BLaER1 (cell line): ENCODE data around the gene TAF12.
"Not testable (repeated sequence)": the region's sequence is repeated elsewhere in the genome, so short reads cannot be mapped to it uniquely, and the experiment has no call there.

Experiments used
- H3K27ac ChIP-seq: shearing (Covaris generic); formaldehyde crosslinking; 2 replicates; pipeline ENCODE4 v1.8.1; 2022
- H3K27me3 ChIP-seq: shearing (Covaris generic); formaldehyde crosslinking; 2 replicates; pipeline ENCODE4 v1.8.1; 2022
- H3K36me3 ChIP-seq: shearing (Covaris generic); formaldehyde crosslinking; 2 replicates; pipeline ENCODE4 v1.8.1; 2022
- H3K4me1 ChIP-seq: shearing (Covaris generic); formaldehyde crosslinking; 2 replicates; pipeline ENCODE4 v1.8.1; 2022
- H3K4me2 ChIP-seq: shearing (Covaris generic); formaldehyde crosslinking; 2 replicates; pipeline ENCODE4 v1.8.1; 2022
- H3K4me3 ChIP-seq: shearing (Covaris generic); formaldehyde crosslinking; 2 replicates; pipeline ENCODE4 v1.8.1; 2022
- H3K9ac ChIP-seq: shearing (Covaris generic); formaldehyde crosslinking; 2 replicates; pipeline ENCODE4 v1.8.1; 2022
- H3K9me3 ChIP-seq: shearing (Covaris generic); formaldehyde crosslinking; 2 replicates; pipeline ENCODE4 v1.8.1; 2022
- H4K20me1 ChIP-seq: shearing (Covaris generic); formaldehyde crosslinking; 2 replicates; pipeline ENCODE4 v1.8.1; 2022
- Cebpa-rat ChIP-seq: shearing (Covaris generic); IDR thresholded peaks from 2 replicates; pipeline ENCODE4 v1.8.1; 2022

Gene TAF12

DNA sequence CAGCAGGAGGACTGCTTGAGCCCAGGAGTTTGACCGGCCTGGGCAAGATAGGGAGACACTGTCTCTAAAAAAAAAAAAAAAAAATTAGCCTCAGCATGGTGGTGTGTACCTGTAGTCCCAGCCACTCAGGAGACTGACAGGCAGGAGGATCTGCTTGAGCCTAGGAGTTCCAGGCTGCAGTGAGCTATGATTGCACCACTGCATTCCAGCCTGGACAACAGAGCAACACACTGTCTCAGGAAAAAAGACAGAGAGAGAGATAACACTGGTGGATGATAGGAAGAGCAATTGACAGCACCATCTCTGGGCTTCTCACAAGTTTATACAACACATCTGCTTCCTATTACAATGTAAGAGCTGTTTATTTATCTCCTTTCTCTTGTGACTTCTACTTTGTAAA lies 3.2 kb upstream of the TAF12 start:
- Histone ChIP-seq H3K4me3 (no peak overlapping the region), H3K27ac (0 out of 2 replicates have a peak overlapping the region, but pooled peaks have one; percentile 26), H3K4me2 (no peak overlapping the region), H3K9me3 (no peaks in the 10 kb centered on the region), H3K9ac (no peak overlapping the region), H3K4me1 (peaks cover 51% of the 10 kb centered on the region), H3K36me3 (no peaks in the 10 kb centered on the region), H4K20me1 (no peaks in the 10 kb centered on the region), H3K27me3 (no peaks in the 10 kb centered on the region)
- no peak for TF ChIP-seq Cebpa-rat

GRCh38 chr1:28645406-28645805 lies 2.5 kb upstream of the TAF12 start:
- peaks cover 57% of the 10 kb centered on the region for H3K4me1 ChIP-seq
- H3K9me3 ChIP-seq, H3K4me3 ChIP-seq, H3K4me2 ChIP-seq, H3K9ac ChIP-seq, H3K27ac ChIP-seq, H3K36me3 ChIP-seq, H4K20me1 ChIP-seq, H3K27me3 ChIP-seq: not testable (repeated sequence)

DNA sequence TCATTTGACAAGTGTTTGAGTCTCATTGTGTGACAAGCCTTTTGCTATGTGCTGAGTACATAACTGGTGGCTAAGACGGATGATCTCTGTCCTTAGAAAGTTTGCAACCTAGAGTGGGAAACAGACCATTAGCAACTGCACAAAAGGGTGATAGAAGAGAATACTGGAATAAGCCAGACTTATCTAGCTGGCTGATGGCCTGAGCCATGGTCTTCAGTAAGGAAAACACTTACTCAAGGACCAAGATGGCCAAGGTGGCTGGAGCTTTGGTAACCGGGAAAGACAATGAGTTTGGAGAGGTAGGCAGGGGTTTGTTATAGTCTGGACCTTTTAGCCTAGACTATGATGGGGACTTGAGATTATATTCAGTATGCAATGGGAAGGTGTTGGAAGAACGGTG lies 1.6 kb upstream of the TAF12 start:
- no peaks in the 10 kb centered on the region for H4K20me1 ChIP-seq
- no peaks in the 10 kb centered on the region for H3K9me3 ChIP-seq
- peak overlapping the region; percentile 80; the same call in 1 of the 2 replicates for H3K4me3 ChIP-seq
- no peaks in the 10 kb centered on the region for H3K36me3 ChIP-seq
- peaks cover 51% of the 10 kb centered on the region for H3K4me1 ChIP-seq
- peak overlapping the region; percentile 95 for H3K9ac ChIP-seq
- H3K27me3 ChIP-seq: no peaks in the 10 kb centered on the region
- H3K27ac ChIP-seq: peak overlapping the region; percentile 96
- H3K4me2 ChIP-seq: peak overlapping the region; percentile 92
- TF ChIP-seq Cebpa-rat: no peak

DNA sequence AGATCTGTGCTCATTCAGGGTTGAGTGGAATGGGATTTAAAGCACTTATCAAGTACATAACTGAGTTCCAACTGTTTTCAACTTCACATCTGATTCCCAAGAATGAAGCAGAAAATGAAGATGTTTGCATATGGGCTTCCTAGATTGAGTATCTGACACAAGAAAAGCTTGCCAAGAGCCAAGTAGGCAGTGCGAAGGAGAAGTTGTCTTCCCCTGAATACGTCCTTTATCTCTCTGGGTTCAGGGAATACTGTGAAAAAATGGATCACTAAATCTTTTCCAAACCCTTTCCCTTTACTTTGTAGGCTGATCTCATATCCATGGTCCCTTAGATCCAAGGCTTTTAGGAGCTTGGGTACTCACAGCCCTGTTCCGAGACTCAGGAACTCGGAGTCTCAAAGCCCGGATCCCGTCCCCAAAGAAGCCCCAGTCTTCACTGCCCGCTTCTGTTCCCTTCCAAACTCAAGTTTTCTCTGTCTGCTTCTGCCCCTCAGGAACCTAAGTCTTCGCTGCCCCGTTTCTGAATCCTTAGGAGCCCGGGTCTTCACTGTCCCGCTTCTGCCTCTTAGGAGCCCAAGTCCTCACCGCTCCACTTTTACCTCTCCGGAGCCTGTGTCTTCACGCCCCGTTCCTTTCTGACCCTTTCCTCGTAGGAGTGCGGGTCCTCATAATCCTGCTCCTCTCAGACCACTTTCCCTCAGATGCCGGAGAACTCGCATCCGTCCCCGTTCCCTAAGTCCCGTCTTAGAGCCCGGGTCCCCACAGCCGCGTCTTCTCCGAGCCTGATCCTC lies 616 bp downstream of the TAF12 start:
- Histone ChIP-seq H3K9ac (peak overlapping the region; percentile 95), H3K9me3 (no peaks in the 10 kb centered on the region), H3K4me3 (peak overlapping the region; percentile 80), H3K27ac (peak overlapping the region; percentile 96), H3K4me1 (peaks cover 38% of the 10 kb centered on the region), H3K36me3 (no peaks in the 10 kb centered on the region), H4K20me1 (no peaks in the 10 kb centered on the region), H3K27me3 (no peaks in the 10 kb centered on the region), H3K4me2 (peak overlapping the region; percentile 80)
- no peak for TF ChIP-seq Cebpa-rat

DNA sequence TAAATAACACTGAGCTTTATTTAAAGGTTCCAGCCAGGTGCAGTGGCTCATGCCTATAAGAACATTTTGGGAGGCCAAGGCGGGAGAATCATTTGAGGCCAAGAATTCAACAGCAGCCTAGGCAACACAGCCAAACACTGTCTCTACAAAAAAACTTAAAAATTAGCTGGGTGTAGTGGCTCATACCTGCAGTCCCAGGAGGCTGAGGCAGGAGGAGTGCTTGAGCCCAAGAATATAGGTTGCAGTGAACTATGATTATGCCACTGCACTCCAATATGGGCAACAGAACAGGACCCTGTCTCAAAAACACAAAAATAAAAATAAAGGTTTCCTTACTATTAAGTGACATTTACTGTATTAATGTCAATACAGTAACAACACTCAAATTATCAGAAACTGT lies 2.1 kb downstream of the TAF12 start:
- Histone ChIP-seq H3K9ac (no peak overlapping the region), H3K9me3 (no peaks in the 10 kb centered on the region), H3K27me3 (no peaks in the 10 kb centered on the region), H3K27ac (no peak overlapping the region), H4K20me1 (no peaks in the 10 kb centered on the region), H3K36me3 (no peaks in the 10 kb centered on the region), H3K4me1 (peaks cover 33% of the 10 kb centered on the region), H3K4me3 (no peak overlapping the region), H3K4me2 (peak overlapping the region; percentile 80)
- TF ChIP-seq Cebpa-rat: no peak

GRCh38 chr1:28632560-28632959 lies 10.3 kb downstream of the TAF12 start:
- H3K36me3 ChIP-seq: no peaks in the 10 kb centered on the region
- TF ChIP-seq Cebpa-rat: no peak
- H4K20me1 ChIP-seq: no peaks in the 10 kb centered on the region
- no peak overlapping the region for H3K4me3 ChIP-seq
- no peaks in the 10 kb centered on the region for H3K9me3 ChIP-seq
- H3K4me1 ChIP-seq: peaks cover 11% of the 10 kb centered on the region
- no peak overlapping the region for H3K9ac ChIP-seq
- no peaks in the 10 kb centered on the region for H3K27me3 ChIP-seq
- no peak overlapping the region for H3K4me2 ChIP-seq
- H3K27ac ChIP-seq: no peak overlapping the region

GRCh38 chr1:28631713-28632112 lies 11.2 kb downstream of the TAF12 start:
- H4K20me1 ChIP-seq: no peaks in the 10 kb centered on the region
- H3K4me2 ChIP-seq: no peak overlapping the region
- H3K27me3 ChIP-seq: no peaks in the 10 kb centered on the region
- H3K36me3 ChIP-seq: no peaks in the 10 kb centered on the region
- TF ChIP-seq Cebpa-rat: no peak
- H3K4me1 ChIP-seq: peaks cover 11% of the 10 kb centered on the region
- no peaks in the 10 kb centered on the region for H3K9me3 ChIP-seq
- no peak overlapping the region for H3K27ac ChIP-seq
- H3K4me3 ChIP-seq: no peak overlapping the region
- H3K9ac ChIP-seq: no peak overlapping the region

GRCh38 chr1:28613175-28613574 lies 29.7 kb downstream of the TAF12 start:
- Histone ChIP-seq H3K27ac (no peak overlapping the region), H3K36me3 (peaks cover 84% of the 10 kb centered on the region), H3K9ac (no peak overlapping the region), H3K4me3 (no peak overlapping the region), H3K4me1 (peaks cover 11% of the 10 kb centered on the region), H3K9me3 (no peaks in the 10 kb centered on the region), H3K27me3 (no peaks in the 10 kb centered on the region), H4K20me1 (no peaks in the 10 kb centered on the region), H3K4me2 (no peak overlapping the region)
- no peak for TF ChIP-seq Cebpa-rat

DNA sequence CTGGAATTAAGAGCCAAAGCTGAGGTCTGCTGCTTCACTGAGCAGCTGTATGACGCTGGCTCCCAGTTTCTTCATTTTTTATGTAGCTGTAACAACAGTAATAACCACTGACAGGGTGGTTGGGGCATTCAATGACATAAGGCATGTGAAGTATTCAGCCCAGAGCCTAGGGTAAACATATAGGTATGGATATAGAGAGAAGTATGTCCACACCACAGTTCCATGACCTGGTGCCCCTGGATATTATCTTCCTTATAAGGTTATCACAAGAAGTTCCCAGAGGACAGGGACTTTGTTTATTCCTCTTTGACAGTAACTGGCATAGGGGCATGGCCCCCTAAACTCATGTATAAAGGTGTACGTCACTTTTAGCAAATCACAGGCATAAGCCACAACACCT lies 36.1 kb downstream of the TAF12 start:
- Histone ChIP-seq H3K27me3 (no peaks in the 10 kb centered on the region), H3K9ac (no peak overlapping the region), H3K36me3 (peaks cover 72% of the 10 kb centered on the region), H4K20me1 (no peaks in the 10 kb centered on the region), H3K4me3 (no peak overlapping the region), H3K9me3 (no peaks in the 10 kb centered on the region), H3K4me1 (peaks cover 32% of the 10 kb centered on the region), H3K27ac (no peak overlapping the region), H3K4me2 (no peak overlapping the region)
- no peak for TF ChIP-seq Cebpa-rat

GRCh38 chr1:28604962-28605361 lies 37.9 kb downstream of the TAF12 start:
- peak overlapping the region; percentile 15; the same call in 1 of the 2 replicates for H3K27ac ChIP-seq
- H3K4me2 ChIP-seq: peak overlapping the region; percentile 69
- H3K9ac ChIP-seq: peak overlapping the region; percentile 42; the same call in 1 of the 2 replicates
- TF ChIP-seq Cebpa-rat: no peak
- H3K27me3 ChIP-seq: no peaks in the 10 kb centered on the region
- no peak overlapping the region for H3K4me3 ChIP-seq
- H4K20me1 ChIP-seq: no peaks in the 10 kb centered on the region
- no peaks in the 10 kb centered on the region for H3K9me3 ChIP-seq
- H3K36me3 ChIP-seq: peaks cover 78% of the 10 kb centered on the region
- H3K4me1 ChIP-seq: peaks cover 25% of the 10 kb centered on the region
